Measurements from ENCODE around the gene PDE6H.

The PDE6H gene

GRCh38 chr12:15007551-15007950, 34.7 kb downstream of the PDE6H start:
- DNase-seq = no peak

- DNase-seq = no peak
Observed at GRCh38 chr12:15011162-15011561, 38.3 kb downstream of the PDE6H start.

GRCh38 chr12:15013634-15014179, 40.9 kb downstream of the PDE6H start:
- no peak for DNase-seq

GRCh38 chr12:15014708-15015107, 41.9 kb downstream of the PDE6H start:
- DNase-seq = no peak

GRCh38 chr12:15015121-15015520, 42.3 kb downstream of the PDE6H start:
- no peak for DNase-seq

- no peak for DNase-seq
Observed at GRCh38 chr12:15020156-15020555, 47.3 kb downstream of the PDE6H start.
